ENCODE data around the gene ARHGAP35.

Gene ARHGAP35

GRCh38 chr19:46904114-46905060, 43.6 kb downstream of the ARHGAP35 start:
- DNase-seq (ENCODE audit: low read depth) = no peak

GRCh38 chr19:46906221-46906620, 45.4 kb downstream of the ARHGAP35 start:
- DNase-seq (ENCODE audit: low read depth) = no peak

- DNase-seq (ENCODE audit: low read depth) = no peak
These were observed 47.1 kb downstream of the ARHGAP35 start for GRCh38 chr19:46907880-46908279.

GRCh38 chr19:46909356-46909755, 48.6 kb downstream of the ARHGAP35 start:
- no peak for DNase-seq (ENCODE audit: low read depth)
